Activated CD8-positive, alpha-beta memory T cell treated with anti-CD3 and anti-CD28 coated beads for 1 hour (primary cell): ENCODE data around the gene ATP10D.

ENCODE experiments used
- DNase-seq, 2 donors: peaks; one replicate each; pipeline ENCODE4 v3.0.0-alpha.2; 2020; ENCODE audit warnings: low read depth in 1 of 2; ENCODE audit errors: extremely low read depth in 1 of 2

The ATP10D gene

GRCh38 chr4:47485047-47485692, at the start of gene ATP10D:
Gene ATP10D, plus strand, starts transcription at chr4:47485275. Its CDS starts 27,266 bp downstream, at chr4:47512541.
- peak; percentile 21 to 59 for DNase-seq

- DNase-seq: no peak
Observed at GRCh38 chr4:47442980-47443379, 42.1 kb upstream of the ATP10D start.

DNA sequence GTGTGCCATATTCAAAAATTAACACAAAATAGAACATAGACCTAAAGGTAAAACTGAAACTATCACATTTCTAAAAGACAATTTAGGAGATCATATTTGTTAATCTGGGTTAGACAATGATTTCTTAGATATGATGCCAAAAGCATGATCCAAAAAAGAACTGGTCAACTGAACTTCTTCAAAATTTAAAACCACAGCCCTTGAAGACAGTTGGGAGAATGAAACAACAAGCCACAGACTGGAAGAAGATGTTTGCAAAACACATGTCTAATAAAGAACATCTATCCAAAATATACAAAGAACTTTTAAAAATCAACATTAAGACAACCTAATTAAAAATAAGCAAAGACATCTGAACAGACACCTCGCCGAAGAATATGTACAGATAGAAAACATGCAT, 41.0 kb upstream of the ATP10D start:
- DNase-seq: no peak

DNA sequence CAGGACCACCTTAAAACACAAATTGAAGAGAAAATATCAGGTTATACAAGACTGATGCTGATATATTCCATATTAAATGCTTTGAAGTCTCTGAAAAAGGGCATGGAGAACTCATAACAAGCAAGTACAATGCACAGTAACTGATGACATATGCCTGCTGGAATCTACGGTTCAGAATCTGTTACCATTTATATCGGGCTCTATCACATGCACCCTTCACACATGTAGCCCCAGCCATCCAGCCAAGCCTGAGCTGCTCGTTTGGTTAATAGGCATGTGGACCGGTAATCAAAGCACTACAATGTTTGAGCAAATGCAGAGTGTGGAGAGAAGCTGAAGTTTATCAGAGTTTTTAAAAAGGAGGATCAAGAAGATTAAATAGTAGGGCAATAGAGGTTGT, 33.4 kb upstream of the ATP10D start:
- no peak for DNase-seq

GRCh38 chr4:47462799-47463234, 22.3 kb upstream of the ATP10D start:
- DNase-seq: no peak

DNA sequence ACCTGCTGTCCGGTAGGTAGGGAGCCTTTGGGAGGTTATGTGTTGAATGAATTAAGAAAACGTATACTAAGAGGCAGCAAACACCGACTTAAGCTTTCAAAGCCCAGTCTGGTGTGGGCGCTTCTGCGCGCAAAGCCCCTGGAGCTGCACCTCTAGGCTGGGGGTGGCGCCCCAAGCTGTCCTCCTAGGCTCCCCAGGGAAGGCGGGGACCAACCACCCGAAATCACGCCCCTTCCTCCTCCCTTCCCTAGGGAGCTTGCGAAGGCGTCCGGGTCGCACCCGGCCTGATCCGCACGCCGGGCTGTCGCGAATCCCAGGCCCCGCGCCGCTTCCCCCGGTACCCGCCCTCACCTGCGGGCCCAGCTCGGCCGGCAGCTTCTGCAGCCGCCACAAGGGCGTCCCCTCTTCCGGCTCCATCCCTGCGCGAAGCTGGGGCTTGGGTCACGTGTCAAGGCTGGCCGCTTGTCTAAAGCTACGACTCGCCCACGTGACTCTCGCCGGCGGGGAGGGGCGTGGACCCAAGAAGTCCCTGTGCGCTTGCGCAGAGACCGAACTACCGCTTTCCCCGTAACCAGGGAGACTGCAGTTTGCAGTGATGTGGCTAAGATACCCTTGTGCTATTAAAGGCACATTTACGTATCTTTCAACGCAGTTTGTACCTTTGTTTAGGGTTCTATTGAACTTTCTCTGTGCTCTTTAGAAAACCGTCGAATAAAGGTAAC, 21.7 kb upstream of the ATP10D start, which contains the start of gene COMMD8:
COMMD8 (minus strand) TSS at position 468 of the 722 bp plus-strand sequence; CDS start at position 417, 51 bp downstream.
- DNase-seq: peak; percentile 96

DNA sequence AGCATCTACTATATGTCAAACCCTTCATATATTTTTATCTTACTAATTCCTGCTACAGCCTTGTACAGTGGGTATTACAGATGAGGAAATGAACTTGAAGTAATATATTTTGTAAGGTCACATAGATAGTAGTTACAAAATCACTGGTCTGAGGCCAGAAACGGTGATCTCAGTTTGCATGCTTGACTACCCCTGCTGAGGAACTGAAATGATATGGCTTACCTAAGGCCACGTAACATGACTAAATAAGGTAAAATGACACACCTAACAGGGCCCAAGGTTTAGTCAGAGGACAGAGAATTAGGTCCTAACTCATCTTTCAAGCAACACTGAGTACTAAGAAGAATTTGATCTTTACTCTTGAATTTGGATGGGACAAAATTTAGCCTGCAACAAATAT, 20.1 kb upstream of the ATP10D start:
- no peak for DNase-seq

GRCh38 chr4:47466056-47466785, 18.9 kb upstream of the ATP10D start:
- no peak for DNase-seq

DNA sequence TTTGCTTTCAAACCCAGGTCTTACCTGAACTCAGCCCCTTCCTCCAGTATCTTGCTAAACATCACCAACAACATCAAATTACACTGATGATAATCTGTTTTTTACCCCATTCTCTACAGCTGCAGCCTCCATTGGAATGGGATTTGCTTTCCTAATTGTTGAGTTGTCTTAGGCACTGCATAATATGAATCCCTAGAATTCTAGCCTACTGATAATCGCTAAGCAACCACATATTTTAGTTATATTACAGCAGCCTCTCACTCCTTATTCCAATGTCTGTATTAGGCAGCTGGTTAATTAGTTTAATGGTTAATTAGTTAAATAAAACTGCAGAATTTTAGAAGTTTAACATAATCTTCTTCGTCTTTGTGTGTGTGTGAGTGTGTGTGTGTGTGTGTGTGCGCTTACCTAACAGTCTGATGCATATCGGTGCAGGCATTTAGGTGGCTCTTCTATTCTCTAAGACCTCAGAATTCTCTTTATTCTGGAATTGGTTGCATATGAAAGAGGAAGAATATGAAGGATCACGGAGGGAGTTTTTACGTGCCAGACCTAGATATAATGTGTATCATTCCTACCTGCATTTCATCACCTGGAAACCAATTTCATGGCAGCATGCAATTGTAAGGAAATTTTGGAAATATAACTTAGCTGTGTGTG, 16.2 kb upstream of the ATP10D start:
- no peak for DNase-seq

DNA sequence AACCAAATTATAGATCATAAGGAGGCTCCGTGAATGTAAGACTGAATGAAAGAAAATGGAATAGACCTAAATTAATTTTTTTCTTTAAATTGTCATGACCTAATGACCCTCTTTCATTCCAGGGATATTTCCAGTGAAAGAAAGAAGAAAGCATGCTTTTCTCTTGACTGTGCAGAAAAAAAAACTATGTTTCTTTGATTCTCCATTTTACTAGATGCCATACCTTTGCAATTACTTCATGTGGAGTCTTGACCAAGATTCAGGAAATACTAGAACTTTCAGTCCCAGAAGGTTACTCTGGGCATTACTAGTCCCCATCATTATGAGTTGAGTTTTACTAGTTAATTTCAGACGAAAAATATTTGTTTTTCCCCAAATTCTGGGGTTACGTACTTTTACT, 15.1 kb upstream of the ATP10D start:
- DNase-seq: no peak

GRCh38 chr4:47471064-47471463, 14.0 kb upstream of the ATP10D start:
- DNase-seq: no peak

DNA sequence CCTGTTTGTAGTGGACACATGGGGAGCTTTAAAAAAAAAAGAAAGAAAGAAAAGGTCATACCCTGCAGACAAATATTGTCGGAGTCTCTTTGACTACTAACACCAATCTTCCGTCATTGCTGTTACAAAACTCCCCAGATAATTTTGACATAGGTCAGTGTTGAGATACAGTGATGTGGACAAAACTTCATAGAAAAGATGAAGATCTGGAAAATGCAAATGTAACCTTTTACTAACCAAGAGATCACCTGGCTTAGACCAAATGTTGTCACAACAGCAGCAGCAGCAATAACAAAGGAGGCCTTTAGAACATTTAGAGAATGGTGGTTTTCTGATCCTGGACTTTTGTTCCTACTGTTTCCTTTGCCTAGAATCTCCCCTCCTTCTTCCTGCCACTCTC, 13.5 kb upstream of the ATP10D start:
- DNase-seq: no peak

- DNase-seq: no peak
Observed at GRCh38 chr4:47473141-47473750, 11.8 kb upstream of the ATP10D start.

GRCh38 chr4:47474799-47475198, 10.3 kb upstream of the ATP10D start:
- no peak for DNase-seq

DNA sequence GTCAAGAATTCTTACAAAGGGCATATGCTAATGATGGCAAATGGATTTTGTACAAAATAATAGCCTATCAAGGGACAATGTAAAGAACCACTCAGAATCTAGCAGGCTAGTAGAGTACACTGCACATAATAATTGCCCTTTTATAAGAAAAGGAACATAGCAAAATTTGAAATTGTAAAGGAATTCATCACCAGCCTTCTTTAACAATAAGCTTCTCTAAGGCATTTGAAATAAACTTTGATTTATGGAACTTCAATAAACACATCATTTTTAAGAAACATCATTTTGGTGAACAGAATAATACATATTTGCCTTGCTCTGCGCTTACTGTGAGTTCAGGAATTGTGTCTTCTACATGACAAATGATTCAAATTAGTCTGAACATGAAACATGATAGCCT, 9.7 kb upstream of the ATP10D start:
- DNase-seq: no peak

GRCh38 chr4:47478804-47479203, 6.3 kb upstream of the ATP10D start:
- DNase-seq: no peak

GRCh38 chr4:47482326-47482725, 2.7 kb upstream of the ATP10D start:
- DNase-seq: no peak

DNA sequence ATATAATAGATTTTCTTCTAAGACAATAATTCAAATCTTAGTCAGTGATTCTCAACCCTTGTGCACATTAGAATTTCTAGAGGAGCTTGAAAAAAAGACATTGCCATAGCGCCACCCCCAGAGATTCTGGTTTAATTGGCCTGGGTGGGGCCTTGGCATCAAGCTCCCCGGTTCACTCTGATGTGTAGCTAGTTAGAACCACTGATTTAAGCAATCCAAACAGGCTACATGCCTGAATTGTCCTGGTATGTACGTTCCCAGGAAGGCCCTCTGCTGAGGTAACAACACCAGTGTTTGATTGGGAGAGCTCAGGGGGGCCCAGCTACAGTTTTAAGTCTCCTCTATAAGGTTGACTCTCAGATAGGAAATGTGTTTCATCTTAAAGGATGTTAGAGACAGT, 1.3 kb upstream of the ATP10D start:
- no peak for DNase-seq

DNA sequence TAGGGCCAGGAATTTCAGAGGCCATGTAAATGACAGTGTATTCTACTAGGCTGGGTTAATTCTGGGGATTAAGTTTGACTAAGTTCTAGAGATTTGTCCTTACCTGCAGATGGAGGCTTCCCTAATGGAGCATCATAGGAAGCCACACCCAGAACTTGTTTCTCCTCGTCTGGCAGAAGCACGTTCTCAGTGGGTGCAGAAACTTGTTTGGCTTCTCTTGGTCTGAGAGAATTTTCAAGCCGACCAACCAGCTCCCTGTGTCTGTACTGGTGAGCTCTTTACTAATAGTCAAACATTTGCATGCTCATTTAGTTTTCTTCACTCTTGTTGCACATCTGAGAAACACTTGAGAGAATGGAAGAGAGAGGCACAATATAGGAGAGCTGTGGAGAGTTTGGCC, 907 bp upstream of the ATP10D start:
- DNase-seq: no peak

DNA sequence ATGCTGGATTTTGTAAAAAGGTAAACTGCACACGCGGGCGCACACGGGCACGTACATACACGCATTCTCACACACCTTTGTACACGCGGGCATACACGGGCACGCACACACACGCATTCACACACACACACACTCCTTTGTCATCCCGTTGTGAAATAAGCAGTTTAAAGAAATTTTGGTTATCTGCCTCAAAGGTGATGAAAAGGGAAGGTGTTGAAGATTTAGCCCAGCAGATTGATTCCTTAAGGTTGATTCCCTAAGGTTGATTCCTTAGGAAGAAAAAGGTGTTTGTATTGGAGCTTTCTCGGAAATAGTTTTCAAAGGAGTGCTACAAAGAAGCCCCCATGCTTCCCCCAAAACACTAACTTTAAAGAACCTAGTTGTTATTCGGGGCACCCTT, 693 bp downstream of the ATP10D start:
- DNase-seq: no peak

- DNase-seq: no peak
Observed at GRCh38 chr4:47486231-47486673, 1.2 kb downstream of the ATP10D start.
